Measurements from ENCODE around the gene DLX4.

The DLX4 gene

DNA sequence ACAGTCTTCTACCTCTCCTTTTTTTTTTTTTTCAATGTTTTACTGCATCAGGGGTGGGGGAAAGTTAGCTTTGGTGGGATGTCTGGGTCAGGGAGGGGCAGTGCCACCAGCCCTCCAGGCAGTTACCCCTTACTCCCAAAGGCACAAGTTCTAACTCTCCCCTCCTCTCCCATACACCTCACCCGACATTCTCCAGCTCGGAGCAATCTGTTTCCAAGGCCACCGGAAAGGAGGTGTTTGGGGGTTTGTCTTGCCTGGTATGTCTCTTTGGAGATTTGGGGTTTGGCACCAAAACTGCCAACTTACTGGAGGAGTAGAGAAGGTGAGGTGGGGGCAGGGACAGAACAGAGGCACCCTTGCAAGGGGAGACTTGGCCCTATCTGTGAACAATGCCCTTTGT is 21.3 kb downstream of the DLX4 start:
- DNase-seq, result no peak

DNA sequence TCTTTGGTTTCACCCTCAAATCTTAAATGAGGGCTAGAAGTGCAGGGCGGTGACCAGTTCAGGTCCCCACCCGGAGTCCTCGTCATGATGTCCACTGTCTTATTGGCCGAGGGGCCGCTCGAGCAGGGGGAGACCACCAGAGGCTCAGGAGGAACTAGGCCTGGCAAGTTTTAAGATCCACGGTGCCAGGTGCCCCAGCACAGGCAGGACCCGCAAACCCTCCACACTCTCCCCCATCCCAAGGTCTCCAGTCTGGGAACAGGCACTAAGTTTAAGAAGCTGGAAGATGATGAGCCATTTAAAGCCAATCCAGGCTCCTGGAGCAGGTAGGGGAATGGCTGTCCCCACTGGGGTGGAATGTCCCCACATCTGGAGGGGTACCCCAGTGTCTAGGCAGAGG is 21.9 kb downstream of the DLX4 start:
- DNase-seq, result no peak

DNA sequence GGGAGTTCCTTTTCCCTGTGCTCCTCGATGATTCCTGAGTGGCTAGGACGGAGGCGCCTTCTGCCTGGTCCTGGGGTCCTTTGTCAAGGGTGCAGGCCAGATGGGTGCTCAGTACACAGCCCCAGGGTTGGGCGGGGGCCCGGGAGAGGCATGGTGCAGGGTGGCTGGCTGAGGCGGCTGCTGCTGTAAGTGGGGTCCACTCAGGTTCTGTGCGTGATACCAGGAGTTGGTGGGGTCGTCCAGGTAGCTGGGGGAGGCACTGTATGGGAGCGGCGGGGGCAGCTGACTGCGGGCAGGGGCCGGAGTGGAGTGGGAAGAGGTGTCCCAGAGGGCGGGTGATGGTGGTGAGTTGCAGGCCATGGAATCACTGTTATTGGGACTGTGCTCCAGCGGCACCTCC is 22.4 kb downstream of the DLX4 start:
- no peak for DNase-seq

DNA sequence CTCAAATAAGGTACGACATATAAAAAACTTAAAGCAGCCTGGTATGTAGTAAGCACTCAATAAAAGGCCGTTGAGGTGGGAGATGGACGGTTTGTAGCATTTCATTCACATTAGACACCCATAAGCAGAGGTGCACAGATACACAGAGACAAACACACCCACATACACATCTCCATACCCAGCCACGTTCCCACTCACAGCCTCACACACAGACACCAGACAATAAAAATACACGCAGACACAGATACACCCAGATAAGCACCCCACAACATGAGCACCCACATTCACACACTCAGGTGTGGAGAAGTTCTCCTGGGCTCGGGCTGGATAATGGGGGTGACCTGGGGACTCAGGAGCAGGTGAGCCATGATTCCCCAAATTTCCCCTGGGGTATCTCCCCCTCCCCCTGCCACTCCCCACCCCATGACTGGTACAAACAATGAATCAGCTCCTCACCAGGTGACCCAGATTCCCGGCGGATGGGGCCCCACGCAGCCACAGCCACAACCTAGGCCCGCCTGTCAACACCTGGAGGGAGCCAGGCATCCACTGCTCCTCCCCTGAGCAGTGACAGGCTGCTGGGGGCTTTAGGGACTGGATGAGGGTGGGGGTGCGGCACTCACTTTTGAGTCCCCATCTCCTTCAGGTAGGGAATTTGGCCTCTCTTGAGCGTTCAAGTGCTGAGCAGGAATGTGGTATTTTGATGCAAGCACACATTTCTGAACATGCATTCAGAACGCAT is 23.4 kb downstream of the DLX4 start:
- no peak for DNase-seq

DNA sequence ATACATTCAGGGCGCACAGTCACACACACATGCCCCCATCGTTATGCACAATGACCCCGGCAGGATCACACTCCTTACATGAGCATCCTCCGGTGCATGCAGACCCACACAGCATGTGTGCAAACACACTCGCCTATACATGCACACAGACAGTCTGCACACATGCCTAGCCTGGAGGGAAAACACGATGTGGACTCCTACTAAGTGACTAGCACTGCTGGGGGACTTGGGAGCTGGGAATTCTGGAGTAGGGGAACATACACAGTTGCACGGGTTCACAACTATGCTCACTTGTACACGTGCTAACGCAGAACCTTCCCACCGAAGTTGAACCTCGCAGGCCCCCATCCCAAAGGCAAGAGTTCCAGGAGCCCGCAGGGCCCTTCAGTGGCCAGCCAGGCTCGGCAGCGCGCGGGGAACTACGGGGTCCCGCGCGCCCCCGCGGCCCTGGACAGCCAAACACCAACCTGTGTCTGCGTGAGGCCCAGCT is 24.0 kb downstream of the DLX4 start:
- no peak for DNase-seq

DNA sequence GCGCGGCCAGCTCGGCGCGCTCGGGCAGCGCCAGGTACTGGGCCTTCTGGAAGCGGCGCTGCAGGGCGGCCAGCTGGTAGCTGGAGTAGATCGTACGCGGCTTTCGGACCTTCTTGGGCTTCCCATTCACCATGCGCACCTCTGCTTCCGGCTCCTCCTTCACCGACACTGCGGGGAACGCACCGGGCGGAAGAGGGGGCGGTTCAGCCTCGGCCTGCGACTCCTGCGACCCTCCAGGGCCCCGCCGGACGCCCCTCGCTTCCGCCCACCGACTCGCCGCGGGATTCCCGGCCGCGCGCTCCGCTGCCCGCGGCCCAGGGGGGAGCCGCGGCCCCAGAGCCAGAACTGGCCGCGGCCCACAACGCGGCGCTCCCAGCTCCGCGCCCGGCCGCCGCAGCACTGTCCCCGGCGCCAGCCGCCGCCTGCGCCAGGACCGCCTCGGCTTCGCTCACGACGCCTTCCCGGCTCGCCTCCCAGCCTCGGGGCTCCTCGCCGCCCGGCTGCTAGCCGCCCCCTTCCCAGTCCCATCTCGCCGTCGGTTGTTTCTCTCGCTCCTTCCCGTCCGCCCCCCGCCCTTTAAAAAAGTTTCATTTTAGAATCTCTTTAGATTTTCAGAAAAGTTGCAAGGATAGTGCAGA is 24.6 kb downstream of the DLX4 start:
- peak; percentile 71 for DNase-seq

DNA sequence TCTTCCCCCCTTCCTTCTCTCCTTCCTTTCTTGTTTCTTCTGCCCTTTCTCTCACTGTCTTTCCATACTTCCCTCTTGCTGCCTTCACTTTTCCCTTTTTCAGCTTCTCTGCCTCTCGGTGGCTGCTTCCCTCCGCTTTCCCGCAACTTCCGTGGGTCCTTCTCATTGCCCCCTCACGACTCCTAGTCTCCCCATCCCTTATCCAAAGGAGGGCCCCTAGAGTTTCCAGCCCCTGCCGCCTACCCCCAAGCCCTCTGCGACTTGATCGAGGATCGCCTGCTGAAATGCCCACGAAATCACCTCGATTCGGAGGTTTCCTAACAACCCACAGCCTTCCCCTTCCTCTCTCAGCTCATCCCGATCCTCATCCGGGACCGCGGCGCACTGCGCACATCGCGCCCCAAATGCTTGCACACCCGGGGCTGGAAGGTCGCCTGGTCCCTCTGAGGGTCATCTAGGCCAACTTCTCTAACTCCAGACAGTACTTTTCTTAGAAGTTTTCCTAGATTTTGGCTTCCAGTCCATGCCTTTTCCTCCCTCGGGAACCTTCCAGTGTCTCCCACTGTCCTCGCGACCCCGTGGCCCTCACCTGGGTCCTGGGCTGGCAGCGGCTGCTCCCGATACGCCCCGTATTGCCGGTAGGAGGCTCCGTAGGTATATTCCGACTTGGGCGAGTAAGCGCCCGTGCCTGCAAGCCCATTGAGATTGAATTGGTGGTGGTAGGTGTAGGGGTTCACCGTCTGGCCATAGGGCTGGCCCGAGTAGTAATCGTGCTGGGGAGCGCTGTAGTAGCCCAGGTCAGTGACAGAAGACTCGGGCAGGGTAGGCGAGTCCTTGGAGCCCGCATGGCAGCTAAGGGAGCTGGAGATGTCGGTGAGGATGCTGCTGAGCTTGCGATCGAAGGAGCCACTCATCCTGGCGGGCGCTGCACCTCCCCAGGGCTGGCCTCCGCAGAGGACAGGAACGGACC is 25.4 kb downstream of the DLX4 start:
- peak; percentile 84 for DNase-seq

DNA sequence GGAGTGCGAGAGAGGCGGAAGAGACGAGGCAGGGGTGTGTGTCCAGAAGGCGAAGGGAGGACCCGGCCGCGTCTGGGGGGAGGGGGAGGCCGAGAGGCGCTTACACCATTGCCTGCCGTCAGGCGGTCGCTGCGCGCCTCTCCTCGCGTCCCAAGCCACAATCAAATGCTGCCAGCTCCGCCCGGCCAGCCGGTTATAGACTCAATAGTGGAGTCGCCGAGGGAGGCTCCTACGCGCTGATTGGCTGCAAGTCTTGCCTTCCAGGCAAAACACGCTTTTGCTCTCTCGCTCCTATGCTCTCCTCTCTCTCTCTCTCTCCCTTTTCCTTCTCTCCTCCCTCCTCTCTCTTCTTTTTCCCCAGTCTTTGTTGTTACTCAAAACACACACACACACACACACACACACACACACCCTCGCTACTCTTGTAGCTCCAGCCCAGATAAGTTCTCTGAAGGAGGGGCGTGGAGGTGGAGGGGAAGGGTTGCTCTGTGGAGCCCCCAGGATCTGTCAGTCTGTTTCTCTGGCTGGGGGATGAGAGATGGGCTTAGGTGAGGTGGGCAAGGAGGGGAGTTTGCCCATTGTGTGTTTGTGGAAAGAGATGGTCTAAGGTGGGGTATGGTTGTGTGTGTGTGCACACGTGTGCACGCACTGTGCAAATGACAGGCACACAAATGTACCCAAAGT is 26.2 kb downstream of the DLX4 start, which contains the start of gene DLX3:
DLX3 (minus strand) TSS at position 170 of the 684 bp plus-strand sequence. CDS start 226 bp downstream, outside the sequence.
- peak; percentile 92 for DNase-seq

DNA sequence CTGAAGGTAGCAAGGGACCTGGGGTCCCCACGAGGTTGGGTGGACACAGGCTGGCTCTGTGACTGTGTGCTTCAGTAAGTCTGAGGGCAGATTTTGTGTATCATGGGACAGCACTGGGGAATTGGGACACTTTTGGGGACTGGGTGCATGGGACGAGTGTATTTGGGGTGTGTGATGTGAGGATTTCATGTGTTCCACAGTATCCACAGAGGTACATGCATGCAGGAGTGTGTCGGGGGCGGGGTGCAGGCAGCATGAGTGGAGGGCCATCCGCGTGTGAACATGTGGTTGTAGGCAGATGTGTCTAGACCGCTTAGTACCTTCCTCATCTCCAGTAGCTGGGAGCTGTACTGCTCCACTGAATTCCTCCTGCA is 27.1 kb downstream of the DLX4 start:
- no peak for DNase-seq

DNA sequence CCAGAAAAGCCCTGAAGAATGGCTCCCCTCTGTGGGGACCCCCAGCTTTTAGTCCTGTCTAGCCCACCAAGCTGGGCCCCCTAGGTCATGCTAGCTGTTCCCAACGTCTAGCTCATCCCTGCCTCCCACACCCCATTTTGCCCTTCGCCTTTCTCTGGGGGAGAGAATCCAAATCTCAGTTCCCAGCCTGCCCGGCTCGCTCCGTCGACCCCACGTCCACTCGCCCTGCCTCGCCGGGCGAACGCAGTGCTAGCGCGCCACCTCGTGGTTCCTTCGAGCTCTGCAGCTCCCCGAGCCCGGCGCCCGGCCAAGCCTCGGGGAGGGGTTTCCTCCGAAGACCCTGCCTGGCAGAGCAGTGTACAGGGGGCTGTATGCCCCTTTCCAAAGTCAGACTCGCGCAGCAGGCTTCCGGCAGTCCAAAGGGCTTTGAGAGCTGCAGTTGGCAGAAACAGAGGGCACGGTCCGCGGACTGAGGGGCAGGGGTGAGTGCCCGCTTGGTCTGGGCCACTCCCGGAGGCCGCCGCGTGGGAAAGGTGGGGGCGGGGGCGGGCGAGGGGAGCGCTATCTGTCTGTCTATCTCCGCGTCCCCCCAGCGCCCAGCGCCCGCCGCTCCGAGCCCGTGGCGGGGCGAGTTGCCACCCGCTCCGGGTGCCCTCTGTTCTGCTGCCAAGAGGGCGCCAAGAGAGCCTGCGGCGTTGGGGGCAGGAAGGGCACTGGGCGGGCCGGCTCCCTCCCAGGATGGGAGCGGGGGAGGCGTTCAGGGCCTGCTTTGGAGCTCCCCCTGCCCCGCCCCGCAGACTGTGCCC is 27.7 kb downstream of the DLX4 start:
- DNase-seq, result peak; percentile 67

DNA sequence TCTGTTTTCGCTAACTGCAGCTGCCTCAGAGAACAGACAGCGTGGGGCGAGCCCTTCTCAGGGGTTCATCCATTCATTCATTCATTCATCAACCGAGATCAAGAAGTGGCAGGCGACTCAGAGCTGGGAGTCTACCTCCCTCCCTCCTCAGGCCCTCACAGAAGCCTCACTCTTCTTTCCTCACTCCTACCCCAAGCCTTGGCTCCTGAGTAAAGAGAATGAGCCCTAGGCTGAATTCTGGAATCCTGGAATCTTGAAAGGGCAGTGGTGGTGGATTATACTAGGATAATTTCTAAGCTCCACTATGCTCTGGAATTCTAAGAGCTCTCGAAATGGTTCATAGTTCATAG is 28.3 kb downstream of the DLX4 start:
- no peak for DNase-seq

DNA sequence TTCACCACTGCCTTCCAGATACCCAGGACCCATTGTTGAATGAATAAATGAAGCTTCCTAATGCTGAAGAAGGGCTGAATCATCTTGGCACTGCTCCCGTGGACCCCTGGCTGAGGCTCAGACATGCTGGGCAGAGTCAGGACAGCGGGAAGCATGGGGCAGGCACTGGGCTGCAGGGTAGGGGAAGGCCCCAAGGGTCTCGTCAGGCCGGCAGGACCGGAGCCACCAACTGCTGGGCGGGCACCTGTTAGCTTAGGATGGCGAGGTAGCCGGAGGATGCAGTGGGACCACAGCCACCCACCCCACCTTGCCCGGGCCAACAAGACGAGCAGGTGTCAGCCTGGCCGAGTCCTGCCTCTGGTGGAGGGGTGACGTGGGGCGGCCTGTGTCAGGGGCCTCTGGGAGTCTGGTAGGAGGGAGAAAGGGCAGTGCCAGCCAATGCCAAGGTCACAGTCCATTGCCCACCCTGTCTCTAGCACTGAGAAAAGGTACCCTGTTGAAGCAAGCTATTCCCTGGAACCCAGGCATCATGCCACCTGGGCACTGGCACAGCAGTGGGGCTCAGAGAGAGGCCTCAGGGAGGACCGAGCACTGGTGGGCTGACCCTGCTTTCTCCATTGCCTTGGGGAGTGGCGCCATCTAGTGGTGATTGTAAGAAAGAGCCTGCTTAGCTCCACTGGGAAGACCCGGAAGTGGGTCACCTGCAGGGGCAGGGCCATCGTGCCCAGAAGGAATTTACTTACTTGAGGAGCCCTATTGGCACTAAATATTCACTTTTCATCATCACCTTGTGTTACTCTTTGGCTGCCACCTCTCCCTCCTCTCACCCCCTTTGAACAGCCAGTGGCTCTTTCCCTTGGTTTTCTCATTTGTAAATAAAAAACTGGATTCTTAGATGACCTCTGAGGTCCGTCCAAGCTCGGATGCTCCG is 29.0 kb downstream of the DLX4 start:
- peak; percentile 95 for DNase-seq

DNA sequence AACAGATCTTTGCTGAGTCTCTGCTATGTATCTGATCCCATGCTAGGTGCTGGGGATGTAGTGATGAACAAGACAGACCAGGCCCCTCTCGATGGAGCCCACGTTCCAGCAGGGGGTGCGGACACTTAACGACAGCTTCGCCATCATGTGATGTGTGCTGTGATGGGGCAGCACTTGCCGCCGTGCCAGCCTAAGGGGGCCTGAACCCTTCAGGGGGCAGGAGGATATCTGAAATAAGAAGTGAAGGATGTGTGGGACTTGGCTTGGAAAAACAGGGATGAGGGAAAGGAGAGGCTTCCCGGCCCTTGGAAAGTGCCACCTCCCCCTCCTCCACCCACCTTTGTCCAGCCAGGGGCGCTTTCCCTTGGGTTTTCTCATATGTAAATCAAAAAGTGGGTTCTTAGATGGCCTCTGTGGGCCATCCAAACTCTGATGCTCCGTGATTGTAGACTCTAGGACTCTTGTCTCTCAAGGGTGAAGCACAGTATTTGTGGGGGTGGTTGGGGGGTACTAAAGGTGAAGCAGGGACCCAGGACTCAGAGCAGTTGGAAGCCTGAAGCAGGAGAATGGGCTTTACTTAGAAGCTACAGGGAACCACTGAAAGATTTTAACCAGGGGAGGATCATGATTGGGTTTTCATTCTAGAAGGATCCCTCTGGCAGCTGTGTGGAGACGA is 30.0 kb downstream of the DLX4 start:
- DNase-seq, result no peak

DNA sequence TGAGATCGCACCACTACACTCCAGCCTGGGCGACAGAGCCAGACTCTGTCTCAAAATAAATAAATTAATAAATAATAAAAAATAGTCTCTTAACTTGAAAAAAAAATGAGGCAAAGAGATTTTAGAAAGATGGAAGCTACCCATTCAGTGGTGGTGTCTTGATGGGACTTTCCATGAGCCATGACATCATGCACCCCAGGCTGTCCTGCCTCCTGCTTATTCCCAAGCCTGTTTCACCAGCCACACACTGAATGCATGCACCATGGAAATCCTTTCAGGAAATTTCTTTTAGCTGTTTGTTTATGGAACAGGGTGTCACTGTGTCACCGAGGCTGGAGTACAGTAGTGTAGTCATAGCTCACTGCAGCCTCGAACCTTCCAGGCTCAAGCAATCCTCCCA is 34.9 kb downstream of the DLX4 start:
- no peak for DNase-seq

DNA sequence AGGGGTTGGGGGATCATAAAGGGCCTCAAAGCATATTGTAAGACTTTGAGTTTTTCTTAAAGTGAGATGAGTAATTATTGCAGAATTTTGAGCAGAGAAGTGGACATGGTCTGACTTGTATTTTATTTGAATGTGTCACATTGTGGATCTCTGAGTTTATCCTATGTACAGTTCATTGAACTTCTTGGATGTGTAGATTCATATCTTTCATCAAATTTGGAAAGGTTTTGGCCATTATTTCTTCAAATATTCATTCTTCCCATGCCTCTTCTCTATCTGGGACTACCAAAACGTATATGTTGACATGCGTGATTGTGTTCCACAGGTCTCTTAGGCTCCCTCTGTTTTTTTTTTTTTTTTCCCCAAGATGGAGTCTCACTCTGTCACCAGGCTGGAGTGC is 40.3 kb downstream of the DLX4 start:
- DNase-seq, result no peak

DNA sequence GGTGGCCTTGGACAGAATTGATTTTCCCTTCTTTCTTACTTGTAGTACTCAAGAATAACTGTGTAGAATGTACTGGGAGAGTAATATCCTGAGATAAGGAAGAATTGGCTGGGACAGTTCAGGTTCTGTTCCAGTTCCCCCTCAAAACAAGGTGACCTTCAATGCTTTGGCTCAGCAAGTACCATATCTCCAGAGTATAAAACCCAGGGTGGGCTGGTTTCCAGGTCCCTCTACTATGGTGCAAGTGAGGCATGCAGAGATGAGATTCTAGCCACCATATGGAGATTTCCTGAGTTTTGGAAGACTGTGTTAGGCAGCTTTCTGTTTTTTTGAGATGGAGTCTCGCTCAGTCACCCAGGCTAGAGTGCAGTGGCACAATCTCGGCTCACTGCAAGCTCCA is 44.1 kb downstream of the DLX4 start:
- DNase-seq, result no peak

DNA sequence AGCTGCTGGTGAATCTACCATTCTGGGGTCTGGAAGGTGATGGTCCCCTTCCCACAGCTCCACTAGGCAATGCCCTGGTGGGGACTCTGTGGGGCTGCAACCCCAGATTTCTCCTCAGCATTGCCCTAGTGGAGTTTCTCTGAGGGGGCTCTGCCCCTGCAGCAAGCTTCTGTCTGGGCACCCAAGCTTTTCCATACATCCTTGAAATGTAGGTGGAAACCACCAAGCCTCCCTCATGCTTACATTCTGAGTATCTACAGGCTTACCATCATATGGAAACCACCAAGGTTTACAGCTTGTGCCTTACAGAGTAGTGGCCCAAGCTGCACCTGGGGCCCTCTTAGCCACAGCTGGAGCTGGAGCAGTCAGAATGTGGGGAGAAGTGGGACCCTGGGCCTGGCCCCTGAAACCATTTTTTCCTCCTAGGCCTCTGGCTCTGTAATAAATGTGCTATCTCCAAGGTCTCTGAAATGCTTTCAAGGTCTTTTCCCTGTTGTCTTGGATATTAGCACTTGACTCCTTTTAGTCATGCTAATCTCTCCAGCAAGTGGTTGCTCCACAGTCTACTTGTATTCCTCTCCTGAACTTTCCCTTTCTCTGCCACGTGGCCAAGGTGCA is 45.6 kb downstream of the DLX4 start:
- DNase-seq, result no peak

DNA sequence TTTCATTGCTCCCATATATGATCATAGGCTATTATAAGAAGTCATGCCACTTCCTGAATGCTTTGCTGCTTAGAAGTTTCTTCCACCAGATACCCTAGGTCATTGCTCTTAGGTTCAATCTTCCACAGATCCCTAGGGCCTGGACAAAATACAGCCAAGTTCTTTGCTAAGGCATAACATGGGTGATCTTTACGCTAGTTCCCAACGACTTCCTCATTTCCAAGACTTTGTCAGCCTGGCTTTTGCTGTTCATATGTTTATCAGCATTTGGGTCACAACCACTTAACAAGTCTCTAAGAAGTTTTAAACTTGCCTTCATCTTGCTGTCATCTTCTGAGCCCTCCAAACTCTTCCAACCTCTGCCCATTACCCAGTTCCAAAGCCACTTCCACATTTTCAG is 46.2 kb downstream of the DLX4 start:
- DNase-seq, result no peak

DNA sequence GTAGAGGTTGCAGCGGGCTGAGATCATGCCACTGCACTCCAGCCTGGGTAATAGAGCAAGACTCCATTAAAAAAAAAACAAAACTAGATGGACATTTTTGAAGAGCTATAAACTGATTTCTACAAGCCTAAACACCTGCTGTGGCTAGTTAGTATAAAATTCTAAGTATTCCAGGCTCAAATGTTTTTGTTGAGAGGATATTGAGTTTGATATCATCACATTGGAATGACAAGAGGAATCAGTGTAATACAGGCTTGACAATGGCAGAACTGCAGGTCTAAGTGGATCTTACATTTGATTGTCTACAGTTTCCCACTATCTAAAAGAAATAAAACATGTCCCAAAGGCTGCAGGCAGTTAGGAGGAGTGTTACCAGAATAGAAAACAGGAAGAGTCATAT is 49.9 kb downstream of the DLX4 start:
- no peak for DNase-seq
